Vagina (tissue), 2 donors: ENCODE results near the gene CADPS2. TPM values are rescaled to one million over a fixed set of nuclear protein-coding genes. Genes with fewer than 3 reads are reported as not detected.

ENCODE experiments used
- DNase-seq, 2 donors: peaks; one replicate each; pipeline ENCODE4 v3.0.0-alpha.2; 2017; ENCODE audit errors: extremely low spot score in 2 of 2
- H3K27ac ChIP-seq: fragments of 200-600 bp; sonication (generic); one replicate; pipeline ENCODE4 v1.5.1; 2019
- H3K27me3 ChIP-seq: fragments of 200-600 bp; sonication (generic); one replicate; pipeline ENCODE4 v1.5.1; 2019
- H3K36me3 ChIP-seq, 2 donors: fragments of 200-600 bp; sonication (generic); one replicate each; pipeline ENCODE4 v1.5.1; 2017 to 2019
- H3K4me1 ChIP-seq: fragments of 200-600 bp; sonication (generic); one replicate; pipeline ENCODE4 v1.5.1; 2019
- H3K4me3 ChIP-seq, 2 donors: fragments of 200-600 bp; sonication (generic); 1 replicate in 1 of 2; 2 replicates in 1 of 2; pipeline ENCODE4 v1.5.1; 2016 to 2019
- H3K9me3 ChIP-seq: fragments of 200-600 bp; sonication (generic); one replicate; pipeline ENCODE4 v1.5.1; 2019
- POLR2A ChIP-seq, 2 donors: fragments of 450-650 bp; IDR thresholded peaks; one replicate each; pipeline ENCODE4 v1.6.1; 2017; ENCODE audit warnings: antibody characterized with exemption in 2 of 2, mild to moderate bottlenecking in 2 of 2, moderate library complexity in 2 of 2
- POLR2AphosphoS5 ChIP-seq, 2 donors: sonication (generic); formaldehyde crosslinking; IDR thresholded peaks; one replicate each; pipeline ENCODE4 v1.9.0; 2017; ENCODE audit warnings: antibody characterized with exemption in 2 of 2, mild to moderate bottlenecking in 2 of 2, low read depth in 1 of 2; ENCODE audit not compliant: insufficient read depth in 1 of 2
- intact Hi-C: fragments of 100-400 bp; cut with DNase I; formaldehyde crosslinking; loops from one replicate; pipeline ENCODE4 v1.15.1; 2023
- total RNA-seq: library from RNA; depleted of rRNA; stranded (reverse); fragments of >200 nt; gene quantifications from one replicate; pipeline ENCODE4 v1.2.3, GENCODE V29; 2016
- TF ChIP-seq, protein P1 (sequence below), 3 experiments: fragments of 450-650 bp in 2 of 3; fragments of 200-600 bp in 1 of 3; sonication (generic) in 1 of 3; IDR thresholded peaks; one replicate each; pipeline ENCODE4 v1.5.1; 2017 to 2019; ENCODE audit warnings: antibody characterized with exemption in 3 of 3, mild to moderate bottlenecking in 2 of 3, moderate library complexity in 2 of 3

CADPS2 gene
- total RNA-seq, 1 donor from 2014 or later, result 25.5 TPM

- no peak overlapping the region for H3K27ac ChIP-seq
- H3K9me3 ChIP-seq, result no peaks in the 10 kb centered on the region
- TF ChIP-seq POLR2A (IDR thresholded peaks at IDR 0.05) (no peak), POLR2AphosphoS5 (IDR thresholded peaks at IDR 0.05; ENCODE audit: insufficient read depth in 1 of 2, low read depth in 1 of 2) (no peak)
- TF ChIP-seq, protein P1, sequence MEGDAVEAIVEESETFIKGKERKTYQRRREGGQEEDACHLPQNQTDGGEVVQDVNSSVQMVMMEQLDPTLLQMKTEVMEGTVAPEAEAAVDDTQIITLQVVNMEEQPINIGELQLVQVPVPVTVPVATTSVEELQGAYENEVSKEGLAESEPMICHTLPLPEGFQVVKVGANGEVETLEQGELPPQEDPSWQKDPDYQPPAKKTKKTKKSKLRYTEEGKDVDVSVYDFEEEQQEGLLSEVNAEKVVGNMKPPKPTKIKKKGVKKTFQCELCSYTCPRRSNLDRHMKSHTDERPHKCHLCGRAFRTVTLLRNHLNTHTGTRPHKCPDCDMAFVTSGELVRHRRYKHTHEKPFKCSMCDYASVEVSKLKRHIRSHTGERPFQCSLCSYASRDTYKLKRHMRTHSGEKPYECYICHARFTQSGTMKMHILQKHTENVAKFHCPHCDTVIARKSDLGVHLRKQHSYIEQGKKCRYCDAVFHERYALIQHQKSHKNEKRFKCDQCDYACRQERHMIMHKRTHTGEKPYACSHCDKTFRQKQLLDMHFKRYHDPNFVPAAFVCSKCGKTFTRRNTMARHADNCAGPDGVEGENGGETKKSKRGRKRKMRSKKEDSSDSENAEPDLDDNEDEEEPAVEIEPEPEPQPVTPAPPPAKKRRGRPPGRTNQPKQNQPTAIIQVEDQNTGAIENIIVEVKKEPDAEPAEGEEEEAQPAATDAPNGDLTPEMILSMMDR (IDR thresholded peaks at IDR 0.05), result no peak
- H3K4me3 ChIP-seq, result no peak overlapping the region
- H3K27me3 ChIP-seq, result no peaks in the 10 kb centered on the region
- intact Hi-C loops, result no loop called here
- H3K4me1 ChIP-seq, result no peaks in the 10 kb centered on the region
- H3K36me3 ChIP-seq, result no peaks in the 10 kb centered on the region
- no peak for DNase-seq
Measured at GRCh38 chr7:122663733-122664132, 222.5 kb downstream of the CADPS2 start.

GRCh38 chr7:122658856-122659255 lies 227.4 kb downstream of the CADPS2 start:
- intact Hi-C loops, result no loop called here
- H3K4me3 ChIP-seq, result no peak overlapping the region
- TF ChIP-seq POLR2A (IDR thresholded peaks at IDR 0.05) (no peak), POLR2AphosphoS5 (IDR thresholded peaks at IDR 0.05; ENCODE audit: insufficient read depth in 1 of 2, low read depth in 1 of 2) (no peak)
- TF ChIP-seq, protein P1 (IDR thresholded peaks at IDR 0.05), result no peak
- H3K9me3 ChIP-seq, result no peaks in the 10 kb centered on the region
- H3K27ac ChIP-seq, result no peak overlapping the region
- H3K27me3 ChIP-seq, result no peaks in the 10 kb centered on the region
- no peaks in the 10 kb centered on the region for H3K36me3 ChIP-seq
- no peak for DNase-seq
- peaks cover under 1% of the 10 kb centered on the region for H3K4me1 ChIP-seq

DNA sequence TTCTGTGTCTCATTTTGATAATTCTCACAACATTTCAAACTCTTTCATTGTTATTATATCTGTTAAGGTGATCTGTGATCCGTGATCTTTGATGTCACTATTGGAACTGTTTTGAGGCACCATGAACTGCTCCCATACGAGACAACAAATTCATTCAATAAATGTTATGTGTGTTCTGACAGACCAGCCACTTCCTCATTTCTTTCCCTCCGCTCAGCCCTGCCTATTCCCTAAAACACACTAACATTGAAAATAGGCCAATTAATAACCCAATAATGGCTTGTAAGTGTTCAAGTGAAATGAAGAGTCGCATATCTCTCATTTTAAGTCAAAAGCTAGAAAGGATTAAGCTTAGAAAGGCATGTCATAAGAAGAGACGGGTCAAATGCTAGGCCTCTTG lies 232.6 kb downstream of the CADPS2 start:
- H3K9me3 ChIP-seq, result no peaks in the 10 kb centered on the region
- no peak overlapping the region for H3K4me3 ChIP-seq
- peaks cover 9% of the 10 kb centered on the region for H3K4me1 ChIP-seq
- H3K27ac ChIP-seq, result no peak overlapping the region
- H3K27me3 ChIP-seq, result no peaks in the 10 kb centered on the region
- intact Hi-C loops, result no loop called here
- no peaks in the 10 kb centered on the region for H3K36me3 ChIP-seq
- no peak for DNase-seq
- no peak for TF ChIP-seq POLR2A (IDR thresholded peaks at IDR 0.05)
- TF ChIP-seq POLR2AphosphoS5 (IDR thresholded peaks at IDR 0.05; ENCODE audit: insufficient read depth in 1 of 2, low read depth in 1 of 2), result no peak
- TF ChIP-seq, protein P1 (IDR thresholded peaks at IDR 0.05), result no peak

DNA sequence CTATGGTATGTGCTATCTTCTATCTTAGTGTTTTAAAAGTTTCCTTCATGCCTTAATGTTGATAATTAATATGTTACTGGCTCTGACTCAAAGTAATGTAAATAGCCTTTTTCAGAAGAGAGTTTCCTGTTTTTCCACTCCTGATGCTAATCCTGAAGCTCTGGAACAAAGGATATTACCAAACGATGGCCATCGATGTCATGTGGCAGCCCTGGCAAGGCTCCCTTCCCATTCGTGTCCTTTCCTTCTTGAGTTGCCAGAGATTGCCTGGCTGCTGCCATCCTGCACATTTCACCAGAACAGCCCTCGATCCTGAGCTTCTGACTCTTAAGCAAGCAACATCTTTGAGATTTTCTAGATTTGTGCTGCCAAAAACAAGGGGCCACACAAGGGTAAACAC lies 233.4 kb downstream of the CADPS2 start:
- no peak for TF ChIP-seq POLR2A (IDR thresholded peaks at IDR 0.05)
- TF ChIP-seq, protein P1 (IDR thresholded peaks at IDR 0.05), result no peak
- peak in 1 of 2 donors; percentile 38 for TF ChIP-seq POLR2AphosphoS5 (IDR thresholded peaks at IDR 0.05; ENCODE audit: insufficient read depth in 1 of 2, low read depth in 1 of 2)
- intact Hi-C loops, result no loop called here
- no peaks in the 10 kb centered on the region for H3K36me3 ChIP-seq
- no peaks in the 10 kb centered on the region for H3K9me3 ChIP-seq
- no peak for DNase-seq
- peaks cover 9% of the 10 kb centered on the region for H3K4me1 ChIP-seq
- H3K27ac ChIP-seq, result no peak overlapping the region
- H3K4me3 ChIP-seq, result no peak overlapping the region
- H3K27me3 ChIP-seq, result no peaks in the 10 kb centered on the region

- H3K9me3 ChIP-seq, result no peaks in the 10 kb centered on the region
Measured at GRCh38 chr7:122651451-122651850, 234.8 kb downstream of the CADPS2 start.

More at GRCh38 chr7:122651451-122651850, 234.8 kb downstream of the CADPS2 start:
- no peak for DNase-seq
- Histone ChIP-seq H3K27me3 (no peaks in the 10 kb centered on the region), H3K4me3 (no peak overlapping the region), H3K4me1 (peaks cover 9% of the 10 kb centered on the region), H3K36me3 (no peaks in the 10 kb centered on the region), H3K27ac (no peak overlapping the region)
- TF ChIP-seq POLR2A (IDR thresholded peaks at IDR 0.05) (no peak), POLR2AphosphoS5 (IDR thresholded peaks at IDR 0.05; ENCODE audit: insufficient read depth in 1 of 2, low read depth in 1 of 2) (no peak)
- TF ChIP-seq, protein P1 (IDR thresholded peaks at IDR 0.05), result no peak
- intact Hi-C loops, result no loop called here
